Muscle layer of duodenum (tissue), 2 donors: ENCODE results near the gene C4orf36.

Source experiments
- H3K27ac ChIP-seq: one replicate; pipeline ENCODE4 v1.7.0; 2013; ENCODE audit warnings: mild to moderate bottlenecking, low read length
- H3K27me3 ChIP-seq: one replicate; pipeline ENCODE4 v1.7.0; 2013; ENCODE audit warnings: low read depth, mild to moderate bottlenecking, control low read depth, low read length
- H3K36me3 ChIP-seq, 2 donors: one replicate each; pipeline ENCODE4 v1.7.0; 2013; ENCODE audit warnings: low read length in 2 of 2, control low read depth in 1 of 2, mild to moderate bottlenecking in 1 of 2; ENCODE audit not compliant: insufficient read depth in 2 of 2, control insufficient read depth in 1 of 2
- H3K4me1 ChIP-seq, 2 donors: one replicate each; pipeline ENCODE4 v1.7.0; 2013; ENCODE audit warnings: low read length in 2 of 2, mild to moderate bottlenecking in 2 of 2, control low read depth in 1 of 2, moderate library complexity in 1 of 2; ENCODE audit not compliant: insufficient read depth in 2 of 2, control insufficient read depth in 1 of 2
- H3K4me3 ChIP-seq, 2 donors: one replicate each; pipeline ENCODE4 v1.7.0; 2013; ENCODE audit warnings: low read length in 2 of 2, low read depth in 1 of 2, mild to moderate bottlenecking in 1 of 2
- H3K9me3 ChIP-seq, 2 donors: one replicate each; pipeline ENCODE4 v1.7.0; 2013; ENCODE audit warnings: low read length in 2 of 2, control low read depth in 1 of 2, mild to moderate bottlenecking in 1 of 2; ENCODE audit not compliant: control insufficient read depth in 1 of 2
- donor health status: healthy.

Gene C4orf36

GRCh38 chr4:86910820-86911684 lies 18.8 kb upstream of the C4orf36 start:
- Histone ChIP-seq H3K27ac (no peak overlapping the region), H3K9me3 (no peaks in the 10 kb centered on the region), H3K36me3 (no peaks in the 10 kb centered on the region), H3K4me3 (no peak overlapping the region), H3K4me1 (peaks cover 6 to 14% of the 10 kb centered on the region in 2 donors), H3K27me3 (no peaks in the 10 kb centered on the region)

DNA sequence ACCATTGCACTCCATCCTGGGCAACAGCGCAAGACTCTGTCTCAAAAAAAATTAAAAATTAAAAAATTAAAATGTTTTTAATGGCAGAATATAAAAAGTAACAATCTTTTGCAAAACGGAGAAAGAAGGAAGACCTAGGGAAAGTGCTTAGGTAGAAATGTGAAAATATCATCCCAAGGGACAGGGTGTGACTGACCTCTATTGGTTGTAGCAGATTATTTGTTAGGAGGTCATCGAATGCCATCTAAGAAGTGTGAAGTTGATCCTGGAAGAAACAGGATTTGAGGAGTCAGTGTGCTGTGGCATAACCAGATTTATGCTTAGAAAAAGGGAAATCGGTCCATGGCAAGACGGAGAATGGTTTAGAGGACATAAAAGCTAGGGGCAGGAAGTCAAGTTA lies 18.1 kb upstream of the C4orf36 start:
- no peaks in the 10 kb centered on the region for H3K9me3 ChIP-seq
- no peaks in the 10 kb centered on the region for H3K27me3 ChIP-seq
- H3K4me3 ChIP-seq = no peak overlapping the region
- no peak overlapping the region for H3K27ac ChIP-seq
- no peaks in the 10 kb centered on the region for H3K36me3 ChIP-seq
- H3K4me1 ChIP-seq = peaks cover 6 to 14% of the 10 kb centered on the region in 2 donors

DNA sequence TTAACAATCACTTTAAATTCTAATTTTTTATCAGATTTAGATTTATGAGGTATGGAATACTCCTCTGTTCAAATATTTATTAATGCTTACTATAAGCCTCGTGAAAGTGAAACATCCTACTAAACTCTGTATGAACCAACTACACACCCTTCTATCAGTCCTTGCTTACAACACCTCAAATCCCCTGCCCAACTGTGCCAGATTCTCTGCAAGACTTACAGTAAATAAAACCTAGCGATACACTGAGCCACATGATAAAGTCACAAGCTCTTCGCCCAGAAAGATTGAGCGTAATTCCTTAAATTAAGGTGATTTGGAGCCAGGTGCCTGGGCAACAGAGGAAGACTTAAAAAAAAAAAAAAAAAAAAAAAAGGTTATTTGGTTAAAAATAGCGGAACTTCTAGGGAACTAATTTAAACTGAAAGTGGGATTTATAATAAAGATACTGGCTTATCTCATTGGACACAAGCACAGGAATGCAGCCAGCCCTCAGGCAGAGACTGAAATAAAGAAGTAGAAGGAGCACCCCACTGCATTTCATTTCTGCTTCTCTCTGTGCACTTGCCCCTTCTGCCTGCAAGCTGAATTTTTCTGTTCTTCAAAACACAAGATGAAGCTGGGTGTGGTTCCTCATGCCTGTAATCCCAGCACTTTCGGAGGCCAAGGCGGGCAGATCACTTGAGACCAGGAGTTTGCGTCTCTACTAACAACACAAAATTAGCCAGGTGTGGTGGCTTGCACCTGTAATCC lies 17.5 kb upstream of the C4orf36 start:
- no peak overlapping the region for H3K27ac ChIP-seq
- no peaks in the 10 kb centered on the region for H3K36me3 ChIP-seq
- peaks cover 6 to 14% of the 10 kb centered on the region in 2 donors for H3K4me1 ChIP-seq

GRCh38 chr4:86908251-86908657 lies 16.0 kb upstream of the C4orf36 start:
- Histone ChIP-seq H3K4me1 (peaks cover 6 to 14% of the 10 kb centered on the region in 2 donors), H3K27ac (peak overlapping the region; percentile 62), H3K36me3 (no peaks in the 10 kb centered on the region), H3K27me3 (no peaks in the 10 kb centered on the region), H3K4me3 (peak overlapping the region; percentile 28 to 37), H3K9me3 (no peaks in the 10 kb centered on the region)

More for the DNA sequence above, 17.5 kb upstream of the C4orf36 start:
- no peak overlapping the region for H3K4me3 ChIP-seq
- H3K27me3 ChIP-seq = no peaks in the 10 kb centered on the region
- no peaks in the 10 kb centered on the region for H3K9me3 ChIP-seq

DNA sequence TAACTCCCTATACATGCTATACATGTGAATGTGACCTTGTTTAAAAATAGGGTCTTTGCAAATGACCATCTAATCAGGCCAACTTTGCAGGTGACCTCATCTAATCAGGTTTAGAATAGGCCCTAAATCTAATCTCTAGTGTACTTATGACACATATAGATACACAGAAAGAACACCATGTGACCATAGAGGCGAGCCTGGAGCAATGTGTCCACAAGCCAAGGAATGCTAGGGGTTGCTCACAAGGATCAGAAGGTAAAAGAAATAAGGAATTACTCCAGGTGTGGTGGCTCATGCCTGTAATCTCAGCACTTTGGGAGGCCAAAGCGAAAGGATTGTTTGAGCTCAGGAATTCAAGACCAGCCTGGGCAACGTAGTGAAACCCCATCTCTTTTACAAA lies 9.6 kb upstream of the C4orf36 start:
- H3K27ac ChIP-seq = no peak overlapping the region

GRCh38 chr4:86898562-86898961 lies 6.3 kb upstream of the C4orf36 start:
- Histone ChIP-seq H3K27ac (no peak overlapping the region), H3K4me1 (no peaks in the 10 kb centered on the region), H3K4me3 (no peak overlapping the region), H3K9me3 (no peaks in the 10 kb centered on the region), H3K36me3 (no peaks in the 10 kb centered on the region), H3K27me3 (no peaks in the 10 kb centered on the region)

More for the DNA sequence above, 9.6 kb upstream of the C4orf36 start:
- H3K27me3 ChIP-seq = no peaks in the 10 kb centered on the region
- H3K4me3 ChIP-seq = no peak overlapping the region
- no peaks in the 10 kb centered on the region for H3K36me3 ChIP-seq
- no peaks in the 10 kb centered on the region for H3K9me3 ChIP-seq
- no peaks in the 10 kb centered on the region for H3K4me1 ChIP-seq

DNA sequence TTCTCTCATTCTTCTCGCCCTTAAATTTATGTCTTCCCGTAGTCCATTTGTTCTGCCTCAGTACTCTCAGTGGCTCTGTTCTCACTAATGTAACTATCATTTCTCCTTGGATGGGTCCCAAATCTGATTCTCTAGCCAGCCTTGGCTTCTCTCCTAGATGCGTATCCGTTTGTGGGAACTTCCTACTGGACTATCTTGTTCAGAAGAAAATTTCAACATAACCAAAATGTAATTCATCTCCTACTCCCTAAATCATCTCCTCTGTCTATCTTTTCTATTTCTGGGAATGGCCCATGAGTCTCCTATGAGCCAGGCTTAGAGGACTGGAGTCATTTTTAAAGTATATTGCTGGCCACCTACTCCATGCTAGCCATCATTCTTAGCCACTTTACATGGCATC lies 4.4 kb upstream of the C4orf36 start:
- no peaks in the 10 kb centered on the region for H3K27me3 ChIP-seq
- H3K9me3 ChIP-seq = no peaks in the 10 kb centered on the region

DNA sequence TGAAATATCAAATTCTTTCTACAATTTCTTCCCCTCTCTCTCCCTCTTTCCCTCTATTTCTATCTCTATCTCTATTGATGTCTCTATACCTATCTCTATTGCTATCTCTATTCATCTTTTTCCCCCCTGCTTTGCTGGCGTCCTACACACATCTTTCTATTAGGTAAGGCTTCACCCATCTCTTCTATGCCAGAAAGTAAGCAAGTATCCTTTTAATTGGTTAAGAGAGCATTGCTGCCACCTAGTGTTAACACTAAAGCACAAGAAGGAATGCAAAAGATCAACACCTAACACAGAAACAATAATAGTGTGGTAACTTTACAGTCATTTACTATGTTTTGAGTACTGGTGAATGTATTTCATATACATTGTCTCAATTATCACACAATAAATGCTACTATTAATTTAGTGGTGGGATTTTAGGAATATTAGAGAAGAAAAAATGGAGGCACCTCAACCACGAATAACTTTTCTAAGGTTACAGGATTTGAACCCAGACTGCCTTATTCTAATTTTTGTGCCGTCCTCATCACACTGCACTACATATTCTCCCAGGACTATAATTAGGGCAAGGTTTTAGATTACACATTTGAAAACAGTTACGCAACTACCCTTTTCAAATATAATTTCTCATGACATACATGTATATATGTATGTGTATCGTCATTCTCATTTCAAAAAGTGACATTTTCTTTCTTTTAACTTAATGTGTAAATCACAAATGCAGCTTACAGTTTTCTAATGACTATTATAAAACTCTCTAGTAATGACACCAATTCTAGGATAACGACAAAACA lies 3.7 kb upstream of the C4orf36 start:
- Histone ChIP-seq H3K27ac (no peak overlapping the region), H3K4me3 (no peak overlapping the region), H3K36me3 (no peaks in the 10 kb centered on the region)

More for the DNA sequence above, 4.4 kb upstream of the C4orf36 start:
- peaks cover 0 to 7% of the 10 kb centered on the region in 2 donors for H3K4me1 ChIP-seq
- no peak overlapping the region for H3K27ac ChIP-seq
- no peak overlapping the region for H3K4me3 ChIP-seq
- no peaks in the 10 kb centered on the region for H3K36me3 ChIP-seq

GRCh38 chr4:86894455-86894854 lies 2.2 kb upstream of the C4orf36 start:
- Histone ChIP-seq H3K27ac (no peak overlapping the region), H3K9me3 (no peaks in the 10 kb centered on the region), H3K36me3 (no peaks in the 10 kb centered on the region), H3K4me1 (peaks cover 0 to 8% of the 10 kb centered on the region in 2 donors), H3K4me3 (no peak overlapping the region), H3K27me3 (no peaks in the 10 kb centered on the region)

More for the DNA sequence above, 3.7 kb upstream of the C4orf36 start:
- Histone ChIP-seq H3K4me1 (peaks cover 0 to 8% of the 10 kb centered on the region in 2 donors), H3K9me3 (no peaks in the 10 kb centered on the region), H3K27me3 (no peaks in the 10 kb centered on the region)

DNA sequence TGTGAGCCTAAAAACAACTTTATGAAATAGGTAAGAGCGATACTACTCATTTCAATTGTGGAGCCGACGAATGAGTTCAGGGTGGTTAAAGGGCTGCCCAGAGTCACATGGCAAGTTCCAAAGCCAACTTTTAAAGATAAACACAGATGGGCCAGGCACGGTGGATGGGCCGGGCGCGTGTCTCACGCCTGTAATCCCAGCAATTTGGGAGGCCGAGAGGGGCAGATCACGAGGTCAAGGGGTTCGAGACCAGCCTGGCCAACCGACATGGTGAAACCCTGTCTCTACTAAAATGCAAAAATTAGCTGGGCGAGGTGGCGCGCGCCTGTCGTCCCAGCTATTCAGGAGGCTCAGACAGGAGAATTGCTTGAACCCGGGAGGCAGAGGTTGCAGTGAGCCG lies 914 bp upstream of the C4orf36 start:
- H3K4me3 ChIP-seq = no peak overlapping the region
- H3K27ac ChIP-seq = no peak overlapping the region

DNA sequence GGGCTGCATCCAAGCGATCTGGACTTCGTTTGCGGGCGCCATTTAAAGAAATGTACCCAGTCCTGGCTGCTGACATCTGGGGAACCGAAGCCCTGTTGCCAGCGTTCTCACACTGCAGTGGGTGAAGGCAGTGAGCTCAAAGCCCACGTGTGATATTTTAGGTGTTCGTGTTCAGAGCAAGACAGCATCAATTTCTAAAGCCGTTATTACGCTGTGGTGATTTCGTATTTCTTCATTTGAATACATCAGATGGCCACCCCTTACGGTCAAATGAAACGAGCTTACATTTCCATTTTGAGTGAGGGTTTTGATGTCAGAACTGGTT lies 376 bp upstream of the C4orf36 start:
- peaks cover 0 to under 1% of the 10 kb centered on the region in 2 donors for H3K36me3 ChIP-seq
- H3K27me3 ChIP-seq = no peaks in the 10 kb centered on the region
- H3K9me3 ChIP-seq = no peaks in the 10 kb centered on the region
- peak overlapping the region; percentile 65 to 94 for H3K4me3 ChIP-seq
- no peak overlapping the region for H3K27ac ChIP-seq
- peaks cover 0 to 8% of the 10 kb centered on the region in 2 donors for H3K4me1 ChIP-seq

More for the DNA sequence above, 914 bp upstream of the C4orf36 start:
- no peaks in the 10 kb centered on the region for H3K36me3 ChIP-seq
- peaks cover 0 to 8% of the 10 kb centered on the region in 2 donors for H3K4me1 ChIP-seq
- no peaks in the 10 kb centered on the region for H3K9me3 ChIP-seq
- H3K27me3 ChIP-seq = no peaks in the 10 kb centered on the region
